K562 (cell line): ENCODE results near the gene VPS45. TPM values are rescaled to one million over a fixed set of nuclear protein-coding genes. Genes with fewer than 3 reads are reported as not detected.

Experiments
- BHLHE40 ChIP-seq: IDR thresholded peaks from 2 replicates; pipeline ENCODE4 v1.6.1; 2011; ENCODE audit warnings: low read length, improper control_type of control experiment
- ETS1 ChIP-seq: conservative IDR thresholded peaks from 2 replicates; pipeline ENCODE4 v1.6.1; 2011; ENCODE audit warnings: low read depth, mild to moderate bottlenecking, low read length; ENCODE audit not compliant: control insufficient read depth
- FOXP1 ChIP-seq: sonication (generic); formaldehyde crosslinking; IDR thresholded peaks from 2 replicates; pipeline ENCODE4 v1.8.0; 2022; ENCODE audit warnings: mild to moderate bottlenecking, missing genetic modification reagents
- GABPB2 ChIP-seq: fragments of 250-450 bp; sonication (Bioruptor Pico); conservative IDR thresholded peaks from 2 replicates; pipeline ENCODE4 v1.5.1; 2021; ENCODE audit warnings: mild to moderate bottlenecking
- HDAC2 ChIP-seq: fragments of 450-650 bp; IDR thresholded peaks from 2 replicates; pipeline ENCODE4 v1.6.1; 2016; ENCODE audit warnings: mild to moderate bottlenecking
- HDAC6 ChIP-seq: IDR thresholded peaks from 2 replicates; pipeline ENCODE4 v1.6.1; 2012; ENCODE audit warnings: low read depth, mild to moderate bottlenecking, control low read depth, inconsistent platforms, low read length, moderate library complexity
- SMC3 ChIP-seq: conservative IDR thresholded peaks from 2 replicates; pipeline ENCODE4 v1.6.1; 2011; ENCODE audit warnings: low read depth, low read length, improper control_type of control experiment; ENCODE audit not compliant: insufficient read depth
- SRSF9 ChIP-seq: fragments of 200-400 bp; formaldehyde crosslinking; IDR thresholded peaks from 2 replicates; pipeline ENCODE4 v1.6.1; 2017; ENCODE audit warnings: low read depth, low read length, borderline replicate concordance
- STAT5B ChIP-seq: fragments of 250-450 bp; sonication (Bioruptor Pico); IDR thresholded peaks from 2 replicates; pipeline ENCODE4 v1.8.0; 2021; ENCODE audit warnings: mild to moderate bottlenecking, inconsistent platforms
- TAF9B ChIP-seq: fragments of 450-650 bp; IDR thresholded peaks from 2 replicates; pipeline ENCODE4 v1.6.1; 2018; ENCODE audit warnings: mild to moderate bottlenecking; ENCODE audit not compliant: partially characterized antibody
- ZMIZ1 ChIP-seq, 2 experiments: fragments of 150-350 bp in 1 of 2; IDR thresholded peaks; 2 replicates each; pipeline ENCODE4 v1.6.1; 2012 to 2016; ENCODE audit warnings: low read depth in 2 of 2, low read length in 2 of 2, mild to moderate bottlenecking in 1 of 2, moderate library complexity in 1 of 2
- ZNF217 ChIP-seq: sonication (generic); formaldehyde crosslinking; IDR thresholded peaks from 2 replicates; pipeline ENCODE4 v1.8.0; 2022; ENCODE audit warnings: mild to moderate bottlenecking, missing genetic modification reagents
- ZNF551 ChIP-seq: fragments of 250-450 bp; sonication (Bioruptor Pico); IDR thresholded peaks from 2 replicates; pipeline ENCODE4 v1.5.0; 2021; ENCODE audit warnings: mild to moderate bottlenecking, moderate library complexity
- polyA plus RNA-seq, 8 experiments: library from polyadenylated mRNA; depleted of rRNA in 4 of 8; stranded (reverse) in 5 of 8; unstranded in 3 of 8; fragments of >200 nt; fragmentation: Nextera tagmentation in 2 of 8; fragmentation: Illumina TruSeq in 1 of 8; extraction: Ambion mirVana in 2 of 8; extraction: Trizol in 1 of 8; gene quantifications; 2 replicates each; pipeline versions ENCODE4 v1.2.1 to v1.2.3, GENCODE V29; 2011 to 2014; ENCODE audit warnings: inconsistent platforms in 1 of 8, missing spikeins in 1 of 8
- total RNA-seq, 7 experiments: library from RNA; depleted of rRNA in 6 of 7; stranded (reverse); fragments of >200 nt in 6 of 7; fragmentation: Illumina TruSeq in 2 of 7; extraction: Trizol in 2 of 7; gene quantifications; 2 replicates each; pipeline versions ENCODE4 v1.2.1 to v1.2.3, GENCODE V29; 2011 to 2021; ENCODE audit warnings: low replicate concordance in 1 of 7
- TF ChIP-seq, protein P1 (sequence below): sonication (generic); formaldehyde crosslinking; IDR thresholded peaks from 2 replicates; pipeline ENCODE4 v1.8.0; 2022; ENCODE audit warnings: mild to moderate bottlenecking, low read depth, missing genetic modification reagents
- TF ChIP-seq, protein P2 (sequence below): fragments of 450-650 bp; IDR thresholded peaks from 2 replicates; pipeline ENCODE4 v1.6.1; 2016; ENCODE audit warnings: mild to moderate bottlenecking

The VPS45 gene
- total and polyA plus RNA-seq, 9 of the 15 experiments (the other 6 are each of a cell fraction or from before 2014, with no cell fraction given), result 17.9 to 48.2 (median 34.4) TPM

GRCh38 chr1:150162862-150163706 is 95.5 kb downstream of the VPS45 start (continued):
- TF ChIP-seq ZMIZ1 (IDR thresholded peaks at IDR 0.05; ENCODE audit: low read depth in 2 of 2, low read length in 2 of 2), result 0 out of 4 replicates have a peak, but pooled peaks of 1 of the 2 experiments have one; percentile 58
- no peak for TF ChIP-seq STAT5B (CRISPR knock-in tag)
- 0 out of 2 replicates have a peak, but pooled peaks have one; percentile 57 for TF ChIP-seq FOXP1 (CRISPR knock-in tag)
- TF ChIP-seq, protein P1, sequence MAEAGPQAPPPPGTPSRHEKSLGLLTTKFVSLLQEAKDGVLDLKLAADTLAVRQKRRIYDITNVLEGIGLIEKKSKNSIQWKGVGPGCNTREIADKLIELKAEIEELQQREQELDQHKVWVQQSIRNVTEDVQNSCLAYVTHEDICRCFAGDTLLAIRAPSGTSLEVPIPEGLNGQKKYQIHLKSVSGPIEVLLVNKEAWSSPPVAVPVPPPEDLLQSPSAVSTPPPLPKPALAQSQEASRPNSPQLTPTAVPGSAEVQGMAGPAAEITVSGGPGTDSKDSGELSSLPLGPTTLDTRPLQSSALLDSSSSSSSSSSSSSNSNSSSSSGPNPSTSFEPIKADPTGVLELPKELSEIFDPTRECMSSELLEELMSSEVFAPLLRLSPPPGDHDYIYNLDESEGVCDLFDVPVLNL (CRISPR knock-in tag), result no peak
- no peak for TF ChIP-seq SRSF9
- 0 out of 2 replicates have a peak, but pooled peaks have one; percentile 17 for TF ChIP-seq SMC3
- peak; percentile 71 for TF ChIP-seq TAF9B
- 0 out of 2 replicates have a peak, but pooled peaks have one; percentile 14 for TF ChIP-seq HDAC2
- TF ChIP-seq, protein P2, sequence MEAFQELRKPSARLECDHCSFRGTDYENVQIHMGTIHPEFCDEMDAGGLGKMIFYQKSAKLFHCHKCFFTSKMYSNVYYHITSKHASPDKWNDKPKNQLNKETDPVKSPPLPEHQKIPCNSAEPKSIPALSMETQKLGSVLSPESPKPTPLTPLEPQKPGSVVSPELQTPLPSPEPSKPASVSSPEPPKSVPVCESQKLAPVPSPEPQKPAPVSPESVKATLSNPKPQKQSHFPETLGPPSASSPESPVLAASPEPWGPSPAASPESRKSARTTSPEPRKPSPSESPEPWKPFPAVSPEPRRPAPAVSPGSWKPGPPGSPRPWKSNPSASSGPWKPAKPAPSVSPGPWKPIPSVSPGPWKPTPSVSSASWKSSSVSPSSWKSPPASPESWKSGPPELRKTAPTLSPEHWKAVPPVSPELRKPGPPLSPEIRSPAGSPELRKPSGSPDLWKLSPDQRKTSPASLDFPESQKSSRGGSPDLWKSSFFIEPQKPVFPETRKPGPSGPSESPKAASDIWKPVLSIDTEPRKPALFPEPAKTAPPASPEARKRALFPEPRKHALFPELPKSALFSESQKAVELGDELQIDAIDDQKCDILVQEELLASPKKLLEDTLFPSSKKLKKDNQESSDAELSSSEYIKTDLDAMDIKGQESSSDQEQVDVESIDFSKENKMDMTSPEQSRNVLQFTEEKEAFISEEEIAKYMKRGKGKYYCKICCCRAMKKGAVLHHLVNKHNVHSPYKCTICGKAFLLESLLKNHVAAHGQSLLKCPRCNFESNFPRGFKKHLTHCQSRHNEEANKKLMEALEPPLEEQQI, result no peak
- no peak for TF ChIP-seq ETS1
- no peak for TF ChIP-seq ZNF551 (CRISPR knock-in tag)
- TF ChIP-seq ZNF217 (CRISPR knock-in tag), result no peak
- TF ChIP-seq GABPB2 (CRISPR knock-in tag), result no peak; the same call in 1 of the 2 replicates
- TF ChIP-seq BHLHE40, result peak; percentile 88
- TF ChIP-seq HDAC6, result no peak
